HK-2 (cell line): ENCODE measurements around the gene CAMKK1.
"Not testable (repeated sequence)": the region's sequence is repeated elsewhere in the genome, so short reads cannot be mapped to it uniquely, and the experiment has no call there.

ENCODE experiments used
- DNase-seq: peaks from one replicate; pipeline ENCODE4 v3.0.0-alpha.2; 2018; ENCODE audit not compliant: unreplicated experiment

Gene CAMKK1

GRCh38 chr17:3846437-3847164 is 46.3 kb downstream of the CAMKK1 start:
- no peak for DNase-seq

- peak; percentile 92 for DNase-seq
Observed at GRCh38 chr17:3845621-3846436, 47.0 kb downstream of the CAMKK1 start, which contains the start of gene NCBP3. Gene NCBP3 (minus strand): TSS chr17:3846246. CDS start chr17:3846223, 23 bp downstream.

DNA sequence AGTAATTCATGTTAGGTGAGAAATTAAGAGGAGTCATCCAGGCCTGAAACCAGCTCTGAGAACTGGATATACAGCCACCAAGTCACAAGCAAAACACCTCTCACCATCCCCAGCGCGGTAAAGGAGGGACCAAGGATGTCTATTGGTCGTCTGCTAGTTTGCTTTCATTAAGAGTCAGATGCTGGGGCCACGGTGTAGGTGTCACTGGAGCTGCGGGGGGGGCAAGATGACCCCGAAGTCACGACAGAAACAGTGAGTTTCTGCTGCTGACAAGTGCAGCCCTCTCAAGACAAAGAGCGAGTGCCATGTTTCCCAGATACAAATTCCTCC is 47.6 kb downstream of the CAMKK1 start:
- no peak for DNase-seq

GRCh38 chr17:3844556-3844955 is 48.3 kb downstream of the CAMKK1 start:
- not testable (repeated sequence) for DNase-seq

GRCh38 chr17:3843935-3844516 is 48.8 kb downstream of the CAMKK1 start:
- peak; percentile 49 for DNase-seq

- DNase-seq, result no peak
Observed at GRCh38 chr17:3838206-3838605, 54.6 kb downstream of the CAMKK1 start.

GRCh38 chr17:3836551-3836950 is 56.3 kb downstream of the CAMKK1 start:
- no peak for DNase-seq

DNA sequence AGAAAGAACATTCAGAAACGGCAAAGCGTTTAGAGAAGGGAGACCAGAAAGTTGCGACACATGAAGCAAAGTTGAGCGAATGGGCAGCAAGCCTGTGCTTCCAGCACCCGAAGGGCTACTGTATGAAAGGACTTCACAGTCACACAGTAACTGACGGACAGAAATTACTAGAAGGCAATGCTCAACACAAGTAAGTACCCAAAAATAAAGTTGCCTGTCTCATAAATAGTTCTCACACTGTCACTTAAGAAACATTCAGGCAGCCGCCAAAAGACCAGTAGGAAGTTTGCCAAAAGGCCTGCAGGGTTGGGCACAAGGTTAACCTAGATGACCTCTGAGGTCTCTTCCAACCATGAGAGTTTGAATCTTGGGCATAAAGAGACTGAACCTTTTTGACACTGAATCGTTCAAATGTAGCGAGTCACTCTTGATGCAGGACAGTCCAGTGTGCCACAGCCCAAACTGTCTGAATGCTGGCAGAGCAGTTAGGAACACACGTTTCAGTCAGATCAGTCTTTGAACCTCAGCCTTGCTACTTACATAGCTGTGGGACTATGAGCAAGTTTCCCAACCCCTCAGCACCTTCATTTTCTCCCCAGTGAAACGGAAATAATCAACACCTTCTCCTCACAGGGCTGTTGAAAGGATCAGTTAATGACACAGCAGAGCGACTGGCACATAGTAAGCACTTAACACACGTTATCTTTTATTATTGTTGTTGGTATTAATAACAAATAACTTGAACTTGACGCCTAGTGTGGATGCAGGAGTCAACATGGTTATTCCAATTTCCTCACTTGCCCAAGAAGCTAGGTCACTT is 57.2 kb downstream of the CAMKK1 start:
- DNase-seq, result no peak

- no peak for DNase-seq
Observed at GRCh38 chr17:3834811-3835210, 58.0 kb downstream of the CAMKK1 start.

GRCh38 chr17:3828852-3829232 is 64.0 kb downstream of the CAMKK1 start:
- DNase-seq, result no peak

DNA sequence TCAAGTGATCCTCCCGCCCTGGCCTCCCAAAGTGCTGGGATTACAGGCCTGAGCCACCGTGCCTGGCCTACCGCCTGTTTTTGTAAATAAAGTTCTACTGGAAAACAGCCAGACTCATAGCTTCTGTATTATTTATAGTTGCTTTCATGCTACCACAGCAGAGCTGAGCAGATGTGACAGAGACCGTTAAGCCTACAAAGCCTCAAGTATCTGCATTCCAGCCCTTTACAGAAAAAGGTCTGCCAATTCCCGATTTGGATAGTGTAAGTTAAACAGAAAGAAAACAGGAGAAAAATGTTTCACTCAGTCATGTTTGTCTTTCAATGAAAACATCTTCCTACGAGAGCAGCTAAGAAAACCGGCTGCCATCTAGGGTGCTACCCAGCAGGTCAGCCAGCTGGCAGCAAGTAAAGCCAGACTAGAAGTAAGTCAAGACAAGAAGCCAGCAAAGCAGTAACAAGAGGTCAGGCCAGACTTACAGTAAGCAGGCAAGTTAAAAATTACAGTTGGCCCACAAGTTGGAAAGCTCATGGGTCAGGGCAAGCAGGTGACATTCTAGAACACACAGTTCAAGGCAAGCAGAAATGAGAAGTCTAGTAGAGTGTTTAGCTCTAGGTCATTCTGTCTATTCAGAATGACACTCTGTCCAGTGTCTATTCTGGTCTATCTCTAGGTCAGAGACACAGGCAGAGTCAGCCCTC is 64.6 kb downstream of the CAMKK1 start:
- no peak for DNase-seq

GRCh38 chr17:3827124-3827773 is 65.6 kb downstream of the CAMKK1 start:
- DNase-seq, result peak; percentile 55

- DNase-seq, result no peak
Observed at GRCh38 chr17:3826191-3826590, 66.7 kb downstream of the CAMKK1 start.

GRCh38 chr17:3821101-3821500 is 71.8 kb downstream of the CAMKK1 start:
- DNase-seq, result no peak

- no peak for DNase-seq
Observed at GRCh38 chr17:3818786-3819185, 74.1 kb downstream of the CAMKK1 start.

DNA sequence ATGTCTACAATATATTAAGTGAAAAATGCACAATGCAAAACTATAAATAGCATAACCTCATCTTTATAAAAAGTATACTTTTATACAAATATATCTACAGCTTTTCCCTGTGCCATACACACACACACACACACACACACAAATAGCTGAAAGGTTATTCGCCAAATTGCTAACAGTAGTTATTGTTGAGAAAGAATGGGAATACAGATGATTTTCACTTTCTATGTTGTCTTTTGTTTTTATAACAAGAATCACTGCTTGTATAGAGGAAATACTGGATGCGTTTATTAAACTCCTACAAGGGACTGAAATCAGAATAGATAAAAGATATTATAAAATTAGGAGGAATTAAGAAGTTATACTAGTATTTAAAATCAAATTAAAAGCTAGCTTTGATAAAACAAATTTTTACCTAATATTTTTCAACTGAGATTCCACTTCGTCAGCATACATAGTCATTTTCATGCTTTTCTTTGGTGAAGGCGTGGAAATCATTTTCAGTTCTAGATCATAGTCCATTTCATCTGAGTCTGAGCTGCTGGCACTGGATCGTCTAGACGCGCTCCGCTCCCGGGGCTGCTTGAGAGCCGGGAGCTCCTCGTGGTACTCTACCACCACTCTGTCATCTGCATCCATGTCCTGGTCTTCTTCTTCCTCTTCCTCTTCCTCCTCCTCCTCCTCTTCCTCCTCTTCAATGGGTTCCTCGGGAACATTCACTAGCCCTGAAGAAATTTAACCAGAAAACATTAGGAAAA is 74.8 kb downstream of the CAMKK1 start:
- DNase-seq, result no peak

GRCh38 chr17:3815925-3816324 is 76.9 kb downstream of the CAMKK1 start:
- DNase-seq, result no peak

DNA sequence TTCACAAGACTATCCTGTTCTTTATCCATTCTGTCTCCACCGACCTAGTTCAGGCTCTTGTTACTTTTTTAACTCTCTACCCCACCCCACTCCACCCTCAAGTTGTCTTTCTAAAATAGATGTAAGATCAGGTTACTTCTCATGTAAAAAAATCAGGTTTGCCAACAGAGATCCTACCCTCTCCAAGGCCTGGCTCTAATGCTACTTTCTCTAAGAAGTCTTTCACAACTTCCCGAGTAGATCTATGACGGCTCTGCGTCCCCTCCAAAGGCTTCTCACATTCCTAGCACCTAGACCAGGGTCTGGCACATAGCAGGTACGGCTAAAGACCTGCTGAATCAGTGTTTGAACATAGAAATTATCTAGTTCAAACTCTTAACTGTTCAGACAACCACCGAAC is 77.7 kb downstream of the CAMKK1 start:
- DNase-seq, result no peak

GRCh38 chr17:3814361-3814760 is 78.5 kb downstream of the CAMKK1 start:
- no peak for DNase-seq

DNA sequence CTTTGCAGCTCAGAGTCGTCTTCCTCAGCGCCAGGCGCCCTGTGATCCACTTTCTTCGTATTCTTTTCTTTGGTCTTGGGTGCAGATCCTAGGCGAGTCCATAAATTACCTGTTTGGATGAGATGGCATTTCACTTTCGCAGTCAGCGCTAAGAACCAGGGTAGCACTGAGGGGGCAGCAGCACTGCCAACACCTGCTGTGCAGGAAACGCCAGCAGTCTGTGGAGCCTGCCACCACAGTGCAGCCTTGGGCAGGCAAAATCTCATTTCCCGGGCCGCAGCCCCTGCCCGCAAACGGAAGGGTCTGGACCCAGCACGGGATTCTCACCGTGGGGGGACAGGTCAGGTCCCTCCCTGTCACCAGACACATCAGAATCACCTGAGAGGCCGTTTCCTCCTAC is 79.7 kb downstream of the CAMKK1 start:
- no peak for DNase-seq
